Gastrocnemius medialis (tissue), 4 donors: ENCODE measurements around the gene BIN2.

ENCODE experiments used
- CTCF ChIP-seq, 5 experiments: fragments of 450-650 bp in 3 of 5; fragments of 200-600 bp in 2 of 5; sonication (generic) in 2 of 5; IDR thresholded peaks in 4 of 5; conservative IDR thresholded peaks in 1 of 5; 1 replicate in 4 of 5; 2 replicates in 1 of 5; pipeline ENCODE4 v1.5.1; 2016 to 2019; ENCODE audit warnings: antibody characterized with exemption in 5 of 5, mild to moderate bottlenecking in 3 of 5, moderate library complexity in 3 of 5
- POLR2A ChIP-seq, 2 donors: fragments of 450-650 bp; IDR thresholded peaks; one replicate each; pipeline ENCODE4 v1.6.1; 2017; ENCODE audit warnings: antibody characterized with exemption in 2 of 2, mild to moderate bottlenecking in 2 of 2, moderate library complexity in 2 of 2

- TF ChIP-seq CTCF (IDR thresholded peaks at IDR 0.05 in 4 of 5, conservative IDR thresholded peaks at IDR 0.05 in 1 of 5) (no peak), POLR2A (IDR thresholded peaks at IDR 0.05) (no peak)
These were observed 12.0 kb upstream of the BIN2 start for GRCh38 chr12:51335931-51336330.
